H1 (cell line): Measurements from ENCODE around the gene DMBX1. TPM values are rescaled to one million over a fixed set of nuclear protein-coding genes. Genes with fewer than 3 reads are reported as not detected.
A peak's percentile ranks its signal among the peaks of the same experiment; 100 is the strongest.

Experiments used
- CTCF ChIA-PET: fragments of 300-600 bp; sonication (Branson Sonifier 250); formaldehyde crosslinking; loops from one replicate; lab custom pipeline; 2021; ENCODE audit not compliant: partially characterized antibody; lab: Charles Lee
- POLR2A ChIA-PET: fragments of 300-600 bp; sonication (Branson Sonifier 250); formaldehyde crosslinking; loops from one replicate; lab custom pipeline; 2021; ENCODE audit warnings: inconsistent platforms; ENCODE audit not compliant: partially characterized antibody; lab: Charles Lee
- DNase-seq, 2 experiments: peaks; one replicate each; pipeline versions ENCODE4 v3.0.0 to v3.0.0-alpha.2; 2010 to 2022; ENCODE audit warnings: low spot score in 2 of 2, low read depth in 1 of 2, mixed read lengths in 1 of 2
- FAIRE-seq: peaks from 2 replicates; lab custom pipeline; 2011; peaks lifted over from hg19 to GRCh38; lab: Jason Lieb, UNC
- H2AFZ ChIP-seq: 2 replicates; pipeline ENCODE4 v1.8.1; 2012; ENCODE audit warnings: low read length, inconsistent platforms
- H2AK5ac ChIP-seq: 2 replicates; pipeline ENCODE4 v1.6.1; 2013; ENCODE audit warnings: low read depth, low read length
- H2BK120ac ChIP-seq: replicated peaks from 2 replicates; pipeline ENCODE3; 2013; ENCODE audit warnings: low read depth, low read length, inconsistent platforms
- H2BK12ac ChIP-seq: 2 replicates; pipeline ENCODE4 v1.6.1; 2013; ENCODE audit warnings: low read depth, low read length
- H2BK15ac ChIP-seq: 2 replicates; pipeline ENCODE4 v1.6.1; 2013; ENCODE audit warnings: low read length
- H2BK20ac ChIP-seq: 2 replicates; pipeline ENCODE4 v1.6.1; 2013; ENCODE audit warnings: low read length
- H2BK5ac ChIP-seq: 2 replicates; pipeline ENCODE4 v1.6.1; 2013; ENCODE audit warnings: low read depth, low read length
- H3K14ac ChIP-seq: 2 replicates; pipeline ENCODE4 v1.6.1; 2013; ENCODE audit warnings: inconsistent platforms; ENCODE audit not compliant: insufficient read length
- H3K18ac ChIP-seq: 2 replicates; pipeline ENCODE4 v1.6.1; 2013; ENCODE audit warnings: low read length; ENCODE audit errors: extremely low read depth
- H3K23ac ChIP-seq: 2 replicates; pipeline ENCODE4 v1.6.1; 2013; ENCODE audit warnings: inconsistent platforms; ENCODE audit not compliant: insufficient read length
- H3K23me2 ChIP-seq: 2 replicates; pipeline ENCODE4 v1.6.1; 2013; ENCODE audit warnings: low read depth, low read length
- H3K27ac ChIP-seq: 2 replicates; pipeline ENCODE4 v1.6.1; 2011; ENCODE audit warnings: low read depth, low read length, inconsistent platforms
- H3K27me3 ChIP-seq, 4 experiments: replicated peaks in 1 of 4; 1 replicate in 1 of 4; 2 replicates in 3 of 4; pipeline versions ENCODE4 v1.6.1 to v1.8.1; 2011 to 2013; ENCODE audit warnings: low read length in 3 of 4, mild to moderate bottlenecking in 3 of 4, inconsistent platforms in 2 of 4, mixed read lengths in 2 of 4, moderate library complexity in 1 of 4; ENCODE audit not compliant: control insufficient read depth in 3 of 4, insufficient read depth in 3 of 4; ENCODE audit errors: extremely low read depth in 1 of 4
- H3K36me3 ChIP-seq, 4 experiments: 2 replicates each; pipeline versions ENCODE4 v1.6.1 to v1.8.1; 2011 to 2013; ENCODE audit warnings: mild to moderate bottlenecking in 4 of 4, low read length in 3 of 4, moderate library complexity in 2 of 4, control low read depth in 1 of 4, inconsistent platforms in 1 of 4; ENCODE audit not compliant: insufficient read depth in 4 of 4, control insufficient read depth in 2 of 4
- H3K4ac ChIP-seq: replicated peaks from 2 replicates; pipeline ENCODE3; 2013; ENCODE audit warnings: low read length, low read depth, mixed read lengths, inconsistent platforms; ENCODE audit not compliant: insufficient read length
- H3K4me1 ChIP-seq, 4 experiments: replicated peaks in 1 of 4; 1 replicate in 1 of 4; 2 replicates in 3 of 4; pipeline versions ENCODE4 v1.6.1 to v1.8.1; 2011 to 2013; ENCODE audit warnings: low read length in 3 of 4, inconsistent platforms in 2 of 4, mixed read lengths in 1 of 4; ENCODE audit not compliant: insufficient read depth in 4 of 4, control insufficient read depth in 3 of 4
- H3K4me2 ChIP-seq, 2 experiments: 2 replicates each; pipeline versions ENCODE4 v1.6.1 to v1.8.1; 2011 to 2013; ENCODE audit warnings: low read depth in 2 of 2, low read length in 2 of 2, control low read depth in 1 of 2, inconsistent platforms in 1 of 2, mild to moderate bottlenecking in 1 of 2; ENCODE audit not compliant: insufficient read depth in 1 of 2
- H3K4me3 ChIP-seq, 4 experiments: fragments of 200-600, 300-600 bp in 1 of 4; sonication (generic), shearing (Covaris generic), sonication (Bioruptor Twin) in 1 of 4; 2 replicates each; pipeline versions ENCODE4 v1.5.1 to v1.8.1; 2011 to 2016; ENCODE audit warnings: low read length in 4 of 4, low read depth in 3 of 4, control low read depth in 2 of 4, inconsistent platforms in 2 of 4, mild to moderate bottlenecking in 2 of 4, mixed read lengths in 1 of 4, moderate library complexity in 1 of 4; ENCODE audit not compliant: insufficient read depth in 2 of 4; ENCODE audit errors: extremely low read depth in 1 of 4
- H3K56ac ChIP-seq: replicated peaks from 2 replicates; pipeline ENCODE3; 2013; ENCODE audit warnings: low read depth, mild to moderate bottlenecking, mixed read lengths, low read length, inconsistent platforms; ENCODE audit not compliant: insufficient read length
- H3K79me1 ChIP-seq: 2 replicates; pipeline ENCODE4 v1.6.1; 2013; ENCODE audit warnings: low read depth, low read length, control low read depth
- H3K79me2 ChIP-seq, 2 experiments: 2 replicates each; pipeline versions ENCODE4 v1.6.1 to v1.8.1; 2012 to 2013; ENCODE audit warnings: low read length in 2 of 2, mild to moderate bottlenecking in 2 of 2, inconsistent platforms in 1 of 2; ENCODE audit not compliant: insufficient read depth in 2 of 2, control insufficient read depth in 1 of 2
- H3K9ac ChIP-seq, 4 experiments: replicated peaks in 1 of 4; 1 replicate in 1 of 4; 2 replicates in 3 of 4; pipeline versions ENCODE4 v1.6.1 to v1.8.1; 2011 to 2013; ENCODE audit warnings: low read depth in 3 of 4, low read length in 3 of 4, control low read depth in 2 of 4, mild to moderate bottlenecking in 2 of 4, moderate library complexity in 2 of 4, inconsistent platforms in 1 of 4; ENCODE audit errors: extremely low read depth in 1 of 4
- H3K9me3 ChIP-seq, 2 experiments: 2 replicates each; pipeline versions ENCODE4 v1.6.1 to v1.8.1; 2012 to 2013; ENCODE audit warnings: mild to moderate bottlenecking in 2 of 2, moderate library complexity in 2 of 2, control low read depth in 1 of 2, inconsistent platforms in 1 of 2, low read depth in 1 of 2, low read length in 1 of 2, mixed read lengths in 1 of 2; ENCODE audit not compliant: insufficient read depth in 2 of 2
- H4K20me1 ChIP-seq, 2 experiments: replicated peaks in 1 of 2; 2 replicates each; pipeline versions ENCODE3 to v1.8.1; 2011 to 2013; ENCODE audit warnings: inconsistent platforms in 2 of 2, low read length in 2 of 2, mild to moderate bottlenecking in 1 of 2; ENCODE audit not compliant: insufficient read depth in 2 of 2, control insufficient read depth in 1 of 2
- H4K5ac ChIP-seq: 2 replicates; pipeline ENCODE4 v1.6.1; 2013; ENCODE audit warnings: low read length, low read depth, mixed read lengths, inconsistent platforms; ENCODE audit not compliant: insufficient read length
- H4K8ac ChIP-seq: 2 replicates; pipeline ENCODE4 v1.8.0; 2013; ENCODE audit warnings: mild to moderate bottlenecking, moderate library complexity, low read length, inconsistent platforms; ENCODE audit not compliant: insufficient read depth; ENCODE audit errors: extremely low read depth
- H4K91ac ChIP-seq: replicated peaks from 2 replicates; pipeline ENCODE3; 2013; ENCODE audit warnings: low read length, mixed read lengths, inconsistent platforms; ENCODE audit not compliant: insufficient read length
- CHD2 ChIP-seq: IDR thresholded peaks from 2 replicates; pipeline ENCODE4 v1.6.1; 2012; ENCODE audit warnings: low read length, improper control_type of control experiment
- MAFK ChIP-seq: IDR thresholded peaks from 2 replicates; pipeline ENCODE4 v1.6.1; 2012; ENCODE audit warnings: low read depth, mild to moderate bottlenecking, improper control_type of control experiment, low read length
- POLR2A ChIP-seq, 2 experiments: IDR thresholded peaks; 1 replicate in 1 of 2; 2 replicates in 1 of 2; pipeline ENCODE4 v1.6.1; 2011; ENCODE audit warnings: low read depth in 2 of 2, low read length in 2 of 2, mild to moderate bottlenecking in 2 of 2; ENCODE audit errors: control extremely low read depth in 1 of 2
- TBP ChIP-seq: IDR thresholded peaks from 2 replicates; pipeline ENCODE4 v1.6.1; 2011; ENCODE audit warnings: low read depth, low read length, improper control_type of control experiment
- WGBS, 2 experiments: shearing (Covaris generic) in 1 of 2; methylation state at CpG; one replicate each; pipeline versions ENCODE4 v1.1.6 to v1.1.7; 2013 to 2015; ENCODE audit warnings: low lambda C conversion rate in 2 of 2, mixed read lengths in 2 of 2, inconsistent platforms in 1 of 2, low coverage in 1 of 2, missing lambda C conversion rate in 1 of 2; ENCODE audit not compliant: insufficient replicate concordance in 2 of 2, insufficient coverage in 1 of 2, insufficient read length in 1 of 2; ENCODE audit errors: extremely low coverage in 1 of 2, missing lambda C conversion rate in 1 of 2; 5-methylcytosine and 5-hydroxymethylcytosine counted together
- polyA plus RNA-seq, 7 experiments: library from polyadenylated mRNA; depleted of rRNA in 3 of 7; stranded (reverse) in 5 of 7; unstranded in 2 of 7; fragments of >200 nt in 5 of 7; fragments of 200-250 nt in 2 of 7; gene quantifications; 1 replicate in 5 of 7; 2 replicates in 1 of 7; 4 replicates in 1 of 7; pipeline versions ENCODE4 v1.2.1 to v1.2.3, GENCODE V29; 2011 to 2013; ENCODE audit warnings: missing spikeins in 2 of 7, mixed read lengths in 2 of 7
- total RNA-seq: library from RNA; stranded (reverse); fragmentation: NEBNext Ultra II Directional; extraction: Animal tissue kit (Norgen Biotek cat#: 25700); gene quantifications from 2 replicates; pipeline ENCODE4 v1.2.1, GENCODE V29; 2021

Gene DMBX1
- total and polyA plus RNA-seq, 2 of the 8 experiments (the other 6 are each of a cell fraction or from before 2014, with no cell fraction given), result 0.23 to 0.30 TPM

- Histone ChIP-seq H3K18ac (no peak overlapping the region), H3K79me1 (no peaks in the 10 kb centered on the region)
- WGBS, 2 experiments, result 65% methylated on average over 4 of the region's 4 CpGs; no CpG with 5 or more reads in 1 of the 2 experiments
- TF ChIP-seq POLR2A (IDR thresholded peaks at IDR 0.05; ENCODE audit: control extremely low read depth in 1 of 2, low read depth in 2 of 2, low read length in 2 of 2) (no peak), MAFK (no peak), CHD2 (no peak), TBP (no peak)
These were observed 25.6 kb upstream of the DMBX1 start for GRCh38 chr1:46464013-46464548.

More at GRCh38 chr1:46464013-46464548, 25.6 kb upstream of the DMBX1 start:
- Histone ChIP-seq H3K4me3 (no peak overlapping the region), H3K79me2 (no peaks in the 10 kb centered on the region), H3K4me1 (peaks cover 0 to 18% (median 13%) of the 10 kb centered on the region in 4 experiments; a peak in 6 of 7 replicates), H4K20me1 (peaks cover 3 to 10% of the 10 kb centered on the region in 2 experiments), H3K36me3 (no peaks in the 10 kb centered on the region), H3K27me3 (peaks cover 17 to 69% (median 50%) of the 10 kb centered on the region in 4 experiments), H2BK120ac (no peak overlapping the region), H3K56ac (no peak overlapping the region), H3K27ac (no peak overlapping the region), H3K9ac (no peak overlapping the region), H3K4me2 (no peak overlapping the region; a peak in 1 of 4 replicates), H3K23me2 (peaks cover 6% of the 10 kb centered on the region; the same call in 1 of the 2 replicates), H2AFZ (no peak overlapping the region), H3K14ac (no peak overlapping the region), H4K5ac (no peak overlapping the region), H4K8ac (peak overlapping the region; percentile 35; the same call in 1 of the 2 replicates), H2AK5ac (no peak overlapping the region), H2BK12ac (peak overlapping the region; percentile 7; the same call in 1 of the 2 replicates), H2BK5ac (no peak overlapping the region), H3K23ac (no peak overlapping the region), H4K91ac (no peak overlapping the region), H3K4ac (no peak overlapping the region), H2BK15ac (no peak overlapping the region), H3K9me3 (no peaks in the 10 kb centered on the region), H2BK20ac (0 out of 2 replicates have a peak overlapping the region, but pooled peaks have one; percentile 61)
- POLR2A ChIA-PET, result interaction anchor here (0.7 to 1.8 kb wide), 4 partner anchors 11 to 18 kb away, joined by 3 to 4 read pairs (median 3); no protein-coding TSS in a partner anchor
- no peak for FAIRE-seq
- no peak for DNase-seq
- CTCF ChIA-PET, result interaction anchor here (1.2 to 3.3 kb wide), 8 partner anchors 8 to 70 kb away, joined by 3 to 15 read pairs (median 5); no protein-coding TSS in a partner anchor
